Measurements from ENCODE around the gene CEACAM16. TPM values are rescaled to one million over a fixed set of nuclear protein-coding genes. Genes with fewer than 3 reads are reported as not detected.
"Not testable (repeated sequence)": the region's sequence is repeated elsewhere in the genome, so short reads cannot be mapped to it uniquely, and the experiment has no call there.

The CEACAM16 gene
- polyA plus RNA-seq, 1 donor from 2014 or later: not detected

- Histone ChIP-seq H3K36me3 (ENCODE audit: insufficient read depth, low read length) (no peaks in the 10 kb centered on the region), H3K4me3 (ENCODE audit: low read length) (no peak overlapping the region), H3K9me3 (ENCODE audit: low read length) (no peaks in the 10 kb centered on the region), H3K79me2 (replicated peaks; ENCODE audit: insufficient read depth, low read length) (no peaks in the 10 kb centered on the region), H3F3A (ENCODE audit: insufficient read depth, low read length, poor library complexity, severe bottlenecking) (no peaks in the 10 kb centered on the region), H3K27me3 (ENCODE audit: insufficient read depth, low read depth, low read length) (no peaks in the 10 kb centered on the region), H3K4me2 (ENCODE audit: low read length) (no peak overlapping the region), H2AFZ (ENCODE audit: low read depth, low read length) (no peak overlapping the region), H3K9ac (ENCODE audit: low read length) (no peak overlapping the region), H4K20me1 (ENCODE audit: insufficient read depth) (no peaks in the 10 kb centered on the region), H3K9me2 (ENCODE audit: insufficient read depth, low read length) (no peaks in the 10 kb centered on the region), H3K27ac (ENCODE audit: low read length) (no peak overlapping the region)
- no peak for TF ChIP-seq CTCF (IDR thresholded peaks at IDR 0.05; ENCODE audit: poor library complexity, severe bottlenecking)
- no peak for TF ChIP-seq EZH2 (IDR thresholded peaks at IDR 0.05; ENCODE audit: borderline replicate concordance, insufficient read depth, low read length, poor library complexity, severe bottlenecking)
- no peak for TF ChIP-seq POLR2AphosphoS5 (IDR thresholded peaks at IDR 0.05)
- TF ChIP-seq MXI1 (conservative IDR thresholded peaks at IDR 0.05; ENCODE audit: poor library complexity, severe bottlenecking): no peak
- no peak for TF ChIP-seq SMC3 (conservative IDR thresholded peaks at IDR 0.05; ENCODE audit: poor library complexity)
- no peak for TF ChIP-seq EP300 (conservative IDR thresholded peaks at IDR 0.05; ENCODE audit: poor library complexity, severe bottlenecking)
- TF ChIP-seq RAD21 (conservative IDR thresholded peaks at IDR 0.05): no peak
These were observed 22.0 kb downstream of the CEACAM16 start for GRCh38 chr19:44720945-44721344.

GRCh38 chr19:44721369-44721768 is 22.4 kb downstream of the CEACAM16 start:
- H3F3A ChIP-seq (ENCODE audit: insufficient read depth, low read length, poor library complexity, severe bottlenecking); H3K36me3 ChIP-seq (ENCODE audit: insufficient read depth, low read length); H2AFZ ChIP-seq (ENCODE audit: low read depth, low read length); H3K4me2 ChIP-seq (ENCODE audit: low read length); H3K79me2 ChIP-seq (replicated peaks; ENCODE audit: insufficient read depth, low read length); H4K20me1 ChIP-seq (ENCODE audit: insufficient read depth); H3K27me3 ChIP-seq (ENCODE audit: insufficient read depth, low read depth, low read length); H3K9me2 ChIP-seq (ENCODE audit: insufficient read depth, low read length); H3K9ac ChIP-seq (ENCODE audit: low read length); H3K27ac ChIP-seq (ENCODE audit: low read length); H3K4me3 ChIP-seq (ENCODE audit: low read length); H3K9me3 ChIP-seq (ENCODE audit: low read length): not testable (repeated sequence)

GRCh38 chr19:44722131-44723121 is 23.5 kb downstream of the CEACAM16 start:
- Histone ChIP-seq H3F3A (ENCODE audit: insufficient read depth, low read length, poor library complexity, severe bottlenecking) (no peaks in the 10 kb centered on the region), H2AFZ (ENCODE audit: low read depth, low read length) (no peak overlapping the region), H3K79me2 (replicated peaks; ENCODE audit: insufficient read depth, low read length) (no peaks in the 10 kb centered on the region), H3K9ac (ENCODE audit: low read length) (no peak overlapping the region), H3K36me3 (ENCODE audit: insufficient read depth, low read length) (no peaks in the 10 kb centered on the region), H4K20me1 (ENCODE audit: insufficient read depth) (no peaks in the 10 kb centered on the region), H3K4me3 (ENCODE audit: low read length) (no peak overlapping the region), H3K27me3 (ENCODE audit: insufficient read depth, low read depth, low read length) (no peaks in the 10 kb centered on the region), H3K9me2 (ENCODE audit: insufficient read depth, low read length) (no peaks in the 10 kb centered on the region), H3K27ac (ENCODE audit: low read length) (no peak overlapping the region), H3K9me3 (ENCODE audit: low read length) (no peaks in the 10 kb centered on the region), H3K4me2 (ENCODE audit: low read length) (no peak overlapping the region)
- TF ChIP-seq SMC3 (conservative IDR thresholded peaks at IDR 0.05; ENCODE audit: poor library complexity) (no peak), POLR2AphosphoS5 (IDR thresholded peaks at IDR 0.05) (no peak), RAD21 (conservative IDR thresholded peaks at IDR 0.05) (no peak), CTCF (IDR thresholded peaks at IDR 0.05; ENCODE audit: poor library complexity, severe bottlenecking) (no peak), REST (IDR thresholded peaks at IDR 0.05; ENCODE audit: borderline replicate concordance) (no peak), EP300 (conservative IDR thresholded peaks at IDR 0.05; ENCODE audit: poor library complexity, severe bottlenecking) (no peak), TAF1 (IDR thresholded peaks at IDR 0.05; ENCODE audit: low read depth) (no peak), MXI1 (conservative IDR thresholded peaks at IDR 0.05; ENCODE audit: poor library complexity, severe bottlenecking) (no peak), EZH2 (IDR thresholded peaks at IDR 0.05; ENCODE audit: borderline replicate concordance, insufficient read depth, low read length, poor library complexity, severe bottlenecking) (no peak)
